Measurements from ENCODE around the gene MEGF6.

The MEGF6 gene

GRCh38 chr1:3533067-3534048 is 78.0 kb downstream of the MEGF6 start:
- DNase-seq: no peak

GRCh38 chr1:3531928-3532327 is 79.4 kb downstream of the MEGF6 start:
- DNase-seq: no peak

GRCh38 chr1:3530926-3531818 is 80.1 kb downstream of the MEGF6 start:
- DNase-seq: peak; percentile 74 to 82

DNA sequence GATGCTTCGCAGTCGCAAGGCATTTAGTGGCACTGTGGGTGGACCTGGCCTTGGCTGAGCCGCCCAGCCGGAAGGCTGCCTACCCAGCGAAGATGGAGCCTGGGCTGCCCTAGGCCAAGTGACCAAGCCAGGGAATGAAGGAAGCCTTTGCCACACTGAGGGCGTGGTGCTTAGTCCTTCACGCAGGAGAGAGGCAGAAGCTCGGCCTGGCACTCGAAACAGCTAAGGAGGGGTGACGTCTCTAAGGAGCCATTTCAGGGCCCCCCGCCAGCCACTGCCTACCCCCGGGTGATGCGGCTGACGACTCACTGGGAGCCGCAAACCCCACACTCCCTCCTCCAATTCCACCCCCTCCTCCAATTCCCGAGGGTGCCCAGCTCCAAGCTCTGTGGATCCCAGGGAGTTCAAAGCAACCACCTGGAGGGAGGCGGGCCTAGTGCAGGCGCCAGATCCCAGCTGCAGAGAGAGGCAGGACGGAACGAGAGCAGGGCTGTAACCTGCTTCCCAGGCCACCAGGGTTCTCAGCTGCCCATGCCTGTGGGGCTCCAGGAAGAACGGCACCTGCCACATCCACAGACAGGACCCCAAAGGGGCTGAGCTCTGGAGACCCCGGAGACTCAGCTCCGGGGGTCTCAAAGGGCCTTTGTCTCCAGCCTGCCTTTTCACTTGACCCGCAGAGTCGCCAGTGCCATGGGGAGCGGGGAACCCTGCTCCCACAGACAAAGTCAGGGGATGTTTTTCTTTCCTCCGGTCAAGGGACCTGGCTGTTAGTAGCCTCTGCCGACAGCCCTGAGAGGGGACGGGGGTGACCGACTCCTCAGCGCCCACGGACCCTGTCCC is 81.0 kb downstream of the MEGF6 start:
- DNase-seq: peak in 1 of 2 donors; percentile 11

DNA sequence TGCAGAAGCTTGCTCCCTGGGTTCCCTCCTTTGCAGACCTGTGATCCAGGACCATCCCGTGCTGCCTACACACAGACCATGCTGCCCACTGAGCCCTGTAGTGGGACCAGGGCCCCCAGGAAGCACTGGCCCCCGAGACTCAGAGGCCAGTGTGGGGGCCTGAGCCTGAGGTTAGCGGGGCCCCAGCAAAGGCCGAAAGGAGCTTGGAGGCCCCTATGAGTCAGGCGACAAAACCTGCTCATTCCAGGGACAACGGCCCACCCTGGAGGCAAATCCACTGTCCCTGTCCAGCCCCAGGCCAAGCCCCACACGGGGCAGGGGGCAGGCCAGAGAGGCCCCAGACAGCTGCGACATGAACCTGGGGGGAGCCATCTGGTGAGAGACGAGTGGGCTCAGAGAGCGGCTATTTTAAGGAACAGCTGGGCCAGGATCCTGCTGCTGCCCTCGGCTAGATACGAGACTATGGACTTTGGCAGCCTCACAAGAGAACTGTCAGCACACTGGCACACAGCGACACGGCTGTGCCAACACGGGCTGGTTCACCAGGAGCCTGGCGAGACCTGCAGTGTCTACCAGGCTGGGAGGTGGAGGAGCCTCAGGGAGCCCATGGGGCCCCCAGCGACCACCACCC is 82.1 kb downstream of the MEGF6 start:
- DNase-seq: no peak

- DNase-seq: no peak
These were observed 83.5 kb downstream of the MEGF6 start for GRCh38 chr1:3527774-3528173.

DNA sequence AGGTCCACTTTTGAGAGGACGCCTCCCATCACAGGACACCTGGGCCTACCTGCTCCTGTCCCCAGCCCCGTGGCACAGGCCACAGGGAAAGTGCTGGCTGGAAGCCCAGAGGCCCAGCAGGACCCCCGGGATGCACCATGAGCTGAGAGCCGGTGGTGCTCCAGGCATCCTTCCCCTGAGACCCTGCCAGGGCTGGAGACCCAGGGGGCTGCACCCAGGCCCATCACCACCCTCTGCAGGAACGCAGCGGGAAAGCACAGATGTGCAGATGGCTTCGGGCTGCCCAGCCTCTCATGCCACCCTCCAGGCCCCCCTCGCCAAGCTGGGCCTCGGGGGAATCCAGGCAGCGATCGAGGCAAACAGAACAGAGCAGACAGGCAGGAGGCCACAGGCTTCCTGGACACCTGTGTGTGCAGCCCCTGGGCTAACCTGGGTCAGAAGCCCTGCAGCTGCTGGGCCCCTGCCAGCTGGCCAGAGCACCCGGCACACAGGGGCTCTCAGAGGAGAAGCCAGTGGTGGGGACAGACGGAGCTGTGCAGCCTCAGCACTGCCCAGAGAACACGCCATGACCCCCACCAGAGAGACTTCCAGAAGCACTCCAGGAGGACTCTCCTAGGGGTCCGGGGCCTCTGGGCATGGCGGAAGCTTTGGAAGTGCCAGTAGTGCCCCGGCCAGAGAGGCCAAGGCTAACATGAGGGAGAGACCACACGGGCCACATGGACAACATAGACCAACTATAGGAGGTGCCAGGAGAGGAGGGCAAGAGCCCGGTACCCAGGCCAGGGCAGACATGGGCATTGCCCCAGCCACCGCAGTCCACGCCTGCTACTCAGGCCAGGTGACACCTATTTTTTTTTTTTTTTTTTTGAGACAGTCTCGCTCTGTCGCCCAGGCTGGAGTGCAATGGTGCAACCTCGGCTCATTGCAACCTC is 85.5 kb downstream of the MEGF6 start:
- no peak for DNase-seq

GRCh38 chr1:3524556-3525203 is 86.6 kb downstream of the MEGF6 start:
- DNase-seq: no peak

DNA sequence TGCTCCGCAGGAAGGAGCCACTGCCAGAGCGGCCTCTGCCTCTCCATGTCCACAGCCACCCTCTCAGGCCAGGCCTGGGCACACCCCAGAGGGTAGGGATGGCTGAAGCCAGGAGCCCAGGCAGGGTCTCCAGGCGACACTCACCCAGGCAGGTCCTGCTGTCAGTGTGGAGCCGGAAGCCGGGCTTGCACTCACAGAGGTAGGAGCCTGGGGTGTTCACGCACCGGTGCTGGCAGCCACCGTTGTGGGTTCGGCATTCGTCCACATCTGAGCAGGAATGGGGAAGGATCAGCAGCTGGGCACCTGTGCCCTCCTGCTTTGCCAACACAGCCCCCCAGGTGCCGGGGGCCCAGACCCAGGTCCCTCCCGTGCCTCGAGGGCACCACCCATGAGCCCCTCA is 87.3 kb downstream of the MEGF6 start:
- DNase-seq: no peak

- DNase-seq: no peak
These were observed 88.6 kb downstream of the MEGF6 start for GRCh38 chr1:3522564-3523265.

- no peak for DNase-seq
These were observed 89.2 kb downstream of the MEGF6 start for GRCh38 chr1:3522112-3522511.

DNA sequence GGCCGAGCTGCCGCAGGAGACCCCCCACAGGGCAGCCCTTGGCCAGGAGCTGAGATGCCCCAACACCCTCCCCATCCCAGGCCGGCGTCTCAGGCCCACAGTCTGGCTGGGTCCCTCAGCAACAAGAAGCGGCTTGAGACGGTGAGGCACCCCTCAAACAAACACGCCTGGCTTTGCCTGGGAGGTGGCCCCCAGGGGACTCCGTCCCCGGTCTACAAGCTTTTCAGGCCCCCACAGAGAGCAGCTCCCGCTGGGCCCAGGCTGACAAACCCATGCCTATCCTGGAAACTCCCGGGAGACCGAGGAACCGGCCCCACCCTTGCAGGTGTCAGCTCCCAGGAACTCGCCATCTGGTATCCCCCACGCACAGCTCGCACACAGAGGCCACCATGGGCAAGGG is 89.9 kb downstream of the MEGF6 start:
- no peak for DNase-seq

GRCh38 chr1:3520419-3521378 is 90.6 kb downstream of the MEGF6 start:
- no peak for DNase-seq

- DNase-seq: no peak
These were observed 91.9 kb downstream of the MEGF6 start for GRCh38 chr1:3519301-3519885.

DNA sequence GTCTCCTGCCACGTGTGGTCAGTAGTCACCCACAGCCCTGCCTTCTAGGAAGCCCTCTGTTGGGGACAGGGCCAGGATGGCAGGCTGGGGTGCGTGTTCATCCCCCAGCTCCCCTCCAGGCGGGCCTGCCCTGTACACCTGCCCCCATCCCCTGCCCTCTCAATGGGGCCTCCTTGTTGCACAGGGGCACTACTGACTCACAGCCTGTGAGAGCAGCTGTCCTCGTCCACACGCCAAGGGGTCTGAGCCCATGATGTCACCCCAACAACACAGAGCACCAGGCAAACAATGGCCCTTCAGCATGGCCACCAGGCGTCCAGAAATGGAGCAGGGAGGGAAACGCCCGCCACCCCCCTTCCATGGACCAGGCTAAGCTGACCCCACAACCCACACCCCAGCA is 92.6 kb downstream of the MEGF6 start:
- no peak for DNase-seq

- peak; percentile 51 to 59 for DNase-seq
These were observed 93.1 kb downstream of the MEGF6 start for GRCh38 chr1:3518256-3518655.

- no peak for DNase-seq
These were observed 94.2 kb downstream of the MEGF6 start for GRCh38 chr1:3516911-3517675.
